Measurements from ENCODE around the gene PYGM. TPM values are rescaled to one million over a fixed set of nuclear protein-coding genes. Genes with fewer than 3 reads are reported as not detected.

The PYGM gene
- total and polyA plus RNA-seq, 2 donors (not counting 3 experiments of a cell fraction or from before 2014, with no cell fraction given): 0.10 to 0.62 TPM

GRCh38 chr11:64743591-64744543, 15.9 kb downstream of the PYGM start, which contains the start of gene RASGRP2:
TSS of gene RASGRP2 (minus strand) at chr11:64744142. CDS start at chr11:64742866, 1,276 bp downstream.
- CTCF ChIA-PET: interaction anchor here (0.8 to 1.9 kb wide), 4 partner anchors 17 to 55 kb away, joined by 3 to 14 read pairs (median 9); partner anchors contain the start of gene NRXN2
- H3K79me2 ChIP-seq (ENCODE audit: control insufficient read depth, insufficient read depth, low read length): no peaks in the 10 kb centered on the region
- POLR2A ChIA-PET: no interaction called here
- no TSS peak for BruUV-seq (replicated peaks)
- peak within 1 kb of the TSS; percentile 84 for H3K4me2 ChIP-seq (ENCODE audit: insufficient read depth, low read length)
- H4K20me1 ChIP-seq (replicated peaks; ENCODE audit: control insufficient read depth, extremely low read depth, insufficient read depth, low read length): no peaks in the 10 kb centered on the region
- dilution Hi-C loops (cut with MboI; ENCODE audit: extremely low pct_ligation_motif_present, low sequenced_read_pairs): no loop called here
- H3K9me1 ChIP-seq (replicated peaks; ENCODE audit: control insufficient read depth, extremely low read depth, insufficient read depth, low read length): no peaks in the 10 kb centered on the region
- intact Hi-C loops (cut with micrococcal nuclease): no loop called here
- H3K27me3 ChIP-seq (ENCODE audit: control insufficient read depth in 2 of 2, insufficient read depth in 2 of 2, low read length in 2 of 2): peaks cover 27 to 32% of the 10 kb centered on the region in 2 experiments
- peak; percentile 30 for DNase-seq (ENCODE audit: low read depth, low spot score)
- peak within 1 kb of the TSS; percentile 85 for H2AFZ ChIP-seq (ENCODE audit: low read depth, low read length)
- no peaks in the 10 kb centered on the region for H3K36me3 ChIP-seq (ENCODE audit: control insufficient read depth in 2 of 2, extremely low read depth in 1 of 2, insufficient read depth in 2 of 2, low read length in 2 of 2)
- no peaks in the 10 kb centered on the region for H3K9me3 ChIP-seq (replicated peaks; ENCODE audit: control insufficient read depth, insufficient read depth, low read length)
- H3K27ac ChIP-seq (ENCODE audit: insufficient read depth, low read depth, low read length): no peak within 1 kb of the TSS
- H3K9ac ChIP-seq (replicated peaks; ENCODE audit: extremely low read depth, insufficient read depth, low read length): no peak within 1 kb of the TSS
- peaks cover 13% of the 10 kb centered on the region for H3K4me1 ChIP-seq (ENCODE audit: control insufficient read depth, extremely low read depth, insufficient read depth, low read length)
- FAIRE-seq: no peak
- H3K4me3 ChIP-seq (replicated peaks in 1 of 3; ENCODE audit: insufficient read depth in 1 of 3, low read depth in 1 of 3, low read length in 3 of 3): peak within 1 kb of the TSS in 2 of 3 experiments; percentile 32 to 49
- no peak for TF ChIP-seq POLR2AphosphoS5 (IDR thresholded peaks at IDR 0.05; ENCODE audit: insufficient read depth, low read depth, low read length)
- peak; percentile 94 for TF ChIP-seq EZH2 (IDR thresholded peaks at IDR 0.05; ENCODE audit: borderline replicate concordance, low read depth, low read length, severe bottlenecking)
- no peak for TF ChIP-seq MYC (IDR thresholded peaks at IDR 0.05; ENCODE audit: low read depth, low read length)
- TF ChIP-seq FOS (IDR thresholded peaks at IDR 0.05; ENCODE audit: borderline replicate concordance, insufficient read depth, low read length): no peak
- peak; percentile 70 to 71 for TF ChIP-seq CTCF (IDR thresholded peaks at IDR 0.05; ENCODE audit: extremely low read depth in 1 of 2, insufficient read depth in 1 of 2, low read depth in 1 of 2, low read length in 2 of 2)
- TF ChIP-seq GATA2 (IDR thresholded peaks at IDR 0.05; ENCODE audit: insufficient read depth, insufficient read length, low read depth, low read length): no peak
- TF ChIP-seq POLR2A (IDR thresholded peaks at IDR 0.05; ENCODE audit: low read depth, low read length): no peak
- TF ChIP-seq JUN (IDR thresholded peaks at IDR 0.05; ENCODE audit: borderline replicate concordance, insufficient read depth, insufficient read length, low read depth): no peak

Data from endothelial cell of umbilical vein (primary cell).